GM10248 (cell line): Measurements from ENCODE around the gene FMN1.

ENCODE experiments used
- CTCF ChIA-PET: fragments of 300-600 bp; sonication (Branson Sonifier 250); formaldehyde crosslinking; extraction: SDS; loops from one replicate; lab custom pipeline; 2021; ENCODE audit warnings: antibody characterized with exemption; lab: Yijun Ruan, JAX
- POLR2A ChIA-PET: fragments of 350-650 bp; sonication (Branson Sonifier 250); formaldehyde crosslinking; extraction: SDS; loops from one replicate; lab custom pipeline; 2020; ENCODE audit warnings: antibody characterized with exemption; lab: Yijun Ruan, JAX
- DNase-seq: peaks from one replicate; pipeline ENCODE4 v3.0.0; 2012; ENCODE audit errors: extremely low spot score
- TF ChIP-seq, protein P1 (sequence below): IDR thresholded peaks from 2 replicates; pipeline ENCODE4 v1.5.1; 2012; ENCODE audit warnings: mild to moderate bottlenecking, low read depth; ENCODE audit errors: extremely low read depth, missing control alignments, control extremely low read depth

Gene FMN1

DNA sequence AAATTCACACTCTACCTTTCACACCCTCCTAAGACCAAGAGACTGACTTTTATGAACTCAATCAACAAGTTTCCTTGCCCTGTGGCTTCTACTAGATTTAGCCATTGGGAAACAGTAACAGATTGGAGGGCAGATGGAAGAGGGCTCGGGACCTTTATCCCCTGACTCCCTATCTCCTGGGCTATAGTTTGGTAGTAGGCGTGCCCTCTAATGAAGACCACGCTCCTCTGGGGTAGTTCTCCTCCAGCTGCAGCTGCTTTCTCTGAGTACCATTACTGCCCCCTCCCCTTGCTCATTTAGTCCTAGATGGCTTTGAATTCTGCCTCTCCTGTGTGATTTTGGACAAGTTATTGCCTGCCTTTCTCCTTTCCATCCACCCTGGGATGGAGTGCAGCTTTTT is 33.3 kb downstream of the FMN1 start:
- ChIA-PET CTCF (no interaction called here), POLR2A (no interaction called here)
- DNase-seq: no peak
- TF ChIP-seq, protein P1, sequence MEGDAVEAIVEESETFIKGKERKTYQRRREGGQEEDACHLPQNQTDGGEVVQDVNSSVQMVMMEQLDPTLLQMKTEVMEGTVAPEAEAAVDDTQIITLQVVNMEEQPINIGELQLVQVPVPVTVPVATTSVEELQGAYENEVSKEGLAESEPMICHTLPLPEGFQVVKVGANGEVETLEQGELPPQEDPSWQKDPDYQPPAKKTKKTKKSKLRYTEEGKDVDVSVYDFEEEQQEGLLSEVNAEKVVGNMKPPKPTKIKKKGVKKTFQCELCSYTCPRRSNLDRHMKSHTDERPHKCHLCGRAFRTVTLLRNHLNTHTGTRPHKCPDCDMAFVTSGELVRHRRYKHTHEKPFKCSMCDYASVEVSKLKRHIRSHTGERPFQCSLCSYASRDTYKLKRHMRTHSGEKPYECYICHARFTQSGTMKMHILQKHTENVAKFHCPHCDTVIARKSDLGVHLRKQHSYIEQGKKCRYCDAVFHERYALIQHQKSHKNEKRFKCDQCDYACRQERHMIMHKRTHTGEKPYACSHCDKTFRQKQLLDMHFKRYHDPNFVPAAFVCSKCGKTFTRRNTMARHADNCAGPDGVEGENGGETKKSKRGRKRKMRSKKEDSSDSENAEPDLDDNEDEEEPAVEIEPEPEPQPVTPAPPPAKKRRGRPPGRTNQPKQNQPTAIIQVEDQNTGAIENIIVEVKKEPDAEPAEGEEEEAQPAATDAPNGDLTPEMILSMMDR: no peak

DNA sequence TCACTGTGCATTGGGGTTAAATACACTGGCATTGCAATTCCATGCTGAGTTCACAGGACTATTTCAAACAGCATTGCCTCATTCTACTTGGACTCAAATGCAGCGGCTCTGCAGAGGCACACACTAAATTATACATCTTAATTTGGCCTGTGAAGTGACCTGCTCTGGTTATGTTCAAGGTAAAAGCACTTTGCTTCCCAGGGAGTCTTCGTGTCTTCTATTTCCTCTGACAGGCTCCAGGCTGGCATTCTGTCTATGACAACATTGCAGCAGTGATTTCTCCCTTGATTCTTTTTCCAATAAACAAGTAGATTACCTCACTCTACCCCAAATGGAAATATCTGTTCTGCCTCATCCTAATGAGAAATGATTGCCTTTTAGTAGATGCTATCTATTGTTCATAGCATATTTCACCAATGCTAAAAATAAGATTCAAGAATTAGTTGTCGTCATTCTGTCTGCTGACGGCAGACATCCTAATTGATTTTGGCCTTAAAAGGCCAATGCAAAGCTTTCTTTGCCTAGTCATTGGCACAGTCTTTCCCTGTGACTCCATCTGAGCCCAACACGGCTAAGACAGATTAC is 33.8 kb downstream of the FMN1 start:
- POLR2A ChIA-PET: no interaction called here
- CTCF ChIA-PET: no interaction called here
- TF ChIP-seq, protein P1: no peak

DNA sequence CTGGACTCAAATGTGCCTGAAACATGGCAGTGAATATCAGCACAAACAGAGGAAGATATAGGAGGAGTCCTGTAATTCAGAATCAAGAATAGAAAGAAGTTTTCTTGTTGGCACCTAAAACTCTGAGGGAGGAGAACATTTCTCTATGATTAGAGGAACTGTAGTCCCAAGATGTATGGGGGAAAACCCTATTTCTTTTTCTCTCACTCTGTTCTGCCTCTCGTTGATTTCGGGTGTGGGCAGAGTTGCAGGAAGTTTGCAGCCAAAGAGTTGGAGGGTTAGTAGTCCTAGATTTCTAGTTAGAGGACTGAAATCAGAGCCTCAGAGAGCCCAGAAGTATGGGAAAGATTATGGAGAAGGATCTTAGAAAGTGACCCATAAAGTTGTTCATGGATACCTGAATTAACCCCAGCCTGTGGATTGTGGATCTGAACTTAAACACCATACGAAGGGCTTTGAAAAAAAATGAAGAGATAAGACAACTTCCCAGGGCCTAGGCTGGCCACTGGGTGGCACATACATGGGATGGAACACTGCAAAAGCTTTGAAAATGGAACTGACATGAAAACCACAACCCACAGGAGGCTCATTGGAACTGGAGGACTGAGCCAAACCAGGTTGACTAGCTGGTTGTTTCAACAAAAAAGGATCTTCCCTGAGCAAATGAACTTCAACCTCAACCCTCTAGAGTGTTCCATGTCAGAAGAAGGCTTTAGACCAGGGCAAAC is 34.6 kb downstream of the FMN1 start:
- DNase-seq: no peak
- CTCF ChIA-PET: no interaction called here
- POLR2A ChIA-PET: no interaction called here
- TF ChIP-seq, protein P1: no peak

More for the DNA sequence above, 33.8 kb downstream of the FMN1 start:
- DNase-seq: no peak

DNA sequence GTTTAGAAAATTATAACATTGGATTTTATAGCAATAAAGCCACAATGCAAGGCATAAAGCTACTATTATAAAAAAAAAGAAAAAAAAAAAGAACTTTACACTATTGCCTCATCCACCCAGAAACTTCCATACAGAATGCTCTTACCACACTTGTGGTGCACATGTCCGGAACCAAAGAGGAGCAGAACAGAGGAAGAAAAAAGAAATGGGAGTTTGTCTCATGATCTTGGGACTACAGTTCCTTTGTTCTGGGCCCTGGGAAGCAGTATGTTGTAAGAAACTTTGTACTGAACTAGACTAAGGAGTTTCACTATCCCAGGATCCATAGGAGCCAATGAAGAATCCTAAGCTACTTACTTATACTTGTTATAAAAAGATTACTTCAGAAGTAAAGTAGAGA is 36.1 kb downstream of the FMN1 start:
- TF ChIP-seq, protein P1: no peak
- no peak for DNase-seq
- POLR2A ChIA-PET: no interaction called here
- CTCF ChIA-PET: no interaction called here

DNA sequence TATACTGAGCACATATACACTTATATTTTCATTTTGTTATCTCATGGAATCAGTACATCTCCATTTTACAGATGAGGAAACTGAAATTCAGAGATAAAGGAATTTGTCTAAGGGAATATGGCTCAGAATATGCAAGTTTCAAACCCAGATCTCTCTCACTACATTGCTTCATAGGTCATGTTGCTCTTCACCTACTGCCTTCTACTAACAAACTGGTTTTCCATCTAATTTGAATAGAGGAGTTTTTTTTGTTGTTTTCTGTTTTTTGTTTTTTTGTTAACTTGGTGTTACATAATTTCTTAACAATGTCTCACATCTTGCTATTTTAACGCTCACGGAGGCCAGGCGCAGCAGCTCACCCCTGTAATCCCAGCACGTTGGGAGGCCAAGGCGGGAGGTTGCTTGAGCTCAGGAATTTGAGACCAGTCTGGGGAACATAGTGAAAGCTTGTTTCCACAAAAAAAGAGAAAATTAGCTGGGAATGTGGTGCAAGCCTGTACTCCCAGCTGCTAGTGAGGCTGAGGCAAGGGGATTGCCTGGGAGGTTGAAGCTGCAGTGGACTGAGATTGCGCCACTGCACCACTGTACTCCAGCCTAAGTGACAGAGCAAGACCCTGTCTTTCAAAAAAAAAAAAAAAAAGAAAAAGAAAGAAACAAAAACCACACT is 37.0 kb downstream of the FMN1 start:
- CTCF ChIA-PET: no interaction called here
- POLR2A ChIA-PET: no interaction called here
- TF ChIP-seq, protein P1: no peak

DNA sequence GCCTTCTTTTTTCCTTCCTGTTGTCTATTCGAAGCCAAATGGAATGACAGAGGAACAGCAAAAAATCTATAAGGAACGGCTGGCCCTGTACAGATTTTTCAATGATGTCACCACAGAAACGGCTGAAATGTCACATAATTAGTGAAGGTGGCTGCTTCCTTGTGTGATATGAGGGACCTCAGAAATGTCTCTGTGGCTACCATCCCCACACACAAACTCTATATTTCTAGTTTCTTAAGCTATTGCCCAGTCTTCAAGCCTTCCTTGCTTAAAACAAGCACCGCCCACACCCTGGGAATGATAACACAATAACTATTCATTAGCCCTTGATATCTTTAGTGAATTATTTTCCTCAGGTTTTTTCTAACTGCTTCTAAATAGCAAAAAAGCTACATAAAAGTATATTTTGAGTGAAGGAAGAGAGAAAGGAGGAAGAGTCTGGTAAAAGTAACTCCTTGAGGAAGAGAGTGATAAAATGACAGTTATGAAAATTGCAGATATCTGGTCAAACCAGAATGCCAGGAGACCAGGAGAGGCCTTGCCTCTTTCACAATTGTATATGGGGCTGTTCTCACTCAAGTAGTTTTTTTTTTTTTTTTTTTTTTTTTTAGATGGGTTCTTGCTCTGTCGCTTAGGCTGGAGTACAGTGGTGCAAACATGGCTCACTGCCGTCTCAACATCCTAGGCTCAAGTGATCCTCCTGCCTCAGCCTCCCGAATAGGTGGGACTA is 38.7 kb downstream of the FMN1 start:
- CTCF ChIA-PET: no interaction called here
- TF ChIP-seq, protein P1: no peak
- no peak for DNase-seq
- POLR2A ChIA-PET: no interaction called here

More for the DNA sequence above, 37.0 kb downstream of the FMN1 start:
- DNase-seq: no peak
